Nephron progenitor cell (in vitro differentiated cells): ENCODE data around the gene PID1.
"Not testable (repeated sequence)": the region's sequence is repeated elsewhere in the genome, so short reads cannot be mapped to it uniquely, and the experiment has no call there.

ENCODE experiments used
- DNase-seq: peaks from one replicate; pipeline ENCODE4 v3.0.0; 2021
- H3K27ac Mint-ChIP-seq: 2 replicates; pipeline ENCODE4 v1.8.0; 2021; ENCODE audit warnings: mild to moderate bottlenecking, moderate library complexity, mixed read lengths
- H3K27me3 Mint-ChIP-seq: 2 replicates; pipeline ENCODE4 v1.8.0; 2021; ENCODE audit warnings: mild to moderate bottlenecking, low read depth, mixed read lengths; ENCODE audit not compliant: poor library complexity
- H3K36me3 Mint-ChIP-seq: 2 replicates; pipeline ENCODE4 v1.8.0; 2021; ENCODE audit warnings: low read depth, mixed read lengths
- H3K4me1 Mint-ChIP-seq: 2 replicates; pipeline ENCODE4 v1.8.0; 2021; ENCODE audit warnings: mixed read lengths
- H3K4me3 Mint-ChIP-seq: 2 replicates; pipeline ENCODE4 v1.8.0; 2021; ENCODE audit warnings: mild to moderate bottlenecking, moderate library complexity, mixed read lengths
- H3K9me3 Mint-ChIP-seq: 2 replicates; pipeline ENCODE4 v1.8.0; 2021; ENCODE audit warnings: mild to moderate bottlenecking, moderate library complexity, mixed read lengths
- CTCF ChIP-seq: fragments of 200-600 bp; sonication (generic); IDR thresholded peaks from 2 replicates; pipeline ENCODE4 v1.5.0; 2021; ENCODE audit warnings: antibody characterized with exemption

PID1 gene

DNA sequence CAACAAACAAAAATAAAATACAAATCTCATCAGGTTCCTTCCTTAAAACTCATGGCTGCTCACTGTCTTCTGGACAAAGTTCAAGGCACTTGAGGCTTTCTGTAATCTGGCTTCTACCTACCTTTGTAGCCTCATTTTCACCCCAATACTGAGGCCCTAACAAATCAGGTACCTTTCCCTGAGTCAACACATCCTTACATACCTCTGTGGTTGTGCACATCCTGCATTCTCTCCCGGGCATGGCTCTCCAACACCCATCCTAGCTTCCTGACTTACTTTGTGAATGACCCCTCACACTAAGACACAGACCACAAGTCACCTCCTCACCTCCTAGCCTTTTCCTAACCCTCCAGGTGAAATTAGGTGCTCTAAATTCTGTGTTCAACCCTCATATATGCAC lies 190.9 kb downstream of the PID1 start:
- DNase-seq, result no peak
- H3K4me3 Mint-ChIP-seq, result no peak overlapping the region
- peaks cover 2% of the 10 kb centered on the region for H3K27me3 Mint-ChIP-seq
- no peak for TF ChIP-seq CTCF
- H3K4me1 Mint-ChIP-seq, result peaks cover 7% of the 10 kb centered on the region
- no peak overlapping the region for H3K27ac Mint-ChIP-seq
- no peaks in the 10 kb centered on the region for H3K36me3 Mint-ChIP-seq
- H3K9me3 Mint-ChIP-seq, result peaks cover 12% of the 10 kb centered on the region

GRCh38 chr2:229076886-229077285 lies 194.2 kb downstream of the PID1 start:
- H3K4me1 Mint-ChIP-seq, H3K4me3 Mint-ChIP-seq, H3K27ac Mint-ChIP-seq, DNase-seq, H3K27me3 Mint-ChIP-seq, H3K36me3 Mint-ChIP-seq: not testable (repeated sequence)
- H3K9me3 Mint-ChIP-seq, result peaks cover 12% of the 10 kb centered on the region

DNA sequence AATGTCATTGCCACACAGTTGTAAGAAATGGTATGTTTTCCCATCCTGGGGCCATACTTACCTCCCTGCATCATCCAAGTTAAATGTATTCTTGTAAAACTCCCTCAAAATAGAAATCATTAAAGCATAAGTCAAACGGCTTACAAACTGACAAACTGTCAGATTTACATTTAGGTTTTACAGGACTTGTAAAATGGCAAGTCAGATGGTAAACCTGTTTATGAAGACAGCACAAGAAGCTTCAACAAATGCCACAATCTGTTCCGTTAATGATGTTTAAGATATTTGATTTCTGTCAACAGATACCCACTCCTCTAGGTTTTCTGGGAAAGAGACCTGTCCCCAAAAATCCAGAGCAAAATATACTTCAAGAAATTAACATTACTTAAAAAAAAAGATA lies 197.2 kb downstream of the PID1 start:
- Mint-ChIP-seq H3K27me3 (peaks cover 3% of the 10 kb centered on the region), H3K4me3 (no peak overlapping the region), H3K9me3 (peaks cover 12% of the 10 kb centered on the region), H3K27ac (no peak overlapping the region), H3K36me3 (no peaks in the 10 kb centered on the region), H3K4me1 (no peaks in the 10 kb centered on the region)
- TF ChIP-seq CTCF, result no peak
- no peak for DNase-seq

- H3K27ac Mint-ChIP-seq, result no peak overlapping the region
- no peaks in the 10 kb centered on the region for H3K36me3 Mint-ChIP-seq
- TF ChIP-seq CTCF, result no peak
- no peaks in the 10 kb centered on the region for H3K4me1 Mint-ChIP-seq
- no peak for DNase-seq
- H3K9me3 Mint-ChIP-seq, result peaks cover 10% of the 10 kb centered on the region
- H3K4me3 Mint-ChIP-seq, result no peak overlapping the region
- peaks cover 7% of the 10 kb centered on the region for H3K27me3 Mint-ChIP-seq
Measured at GRCh38 chr2:229071292-229071976, 199.7 kb downstream of the PID1 start.

DNA sequence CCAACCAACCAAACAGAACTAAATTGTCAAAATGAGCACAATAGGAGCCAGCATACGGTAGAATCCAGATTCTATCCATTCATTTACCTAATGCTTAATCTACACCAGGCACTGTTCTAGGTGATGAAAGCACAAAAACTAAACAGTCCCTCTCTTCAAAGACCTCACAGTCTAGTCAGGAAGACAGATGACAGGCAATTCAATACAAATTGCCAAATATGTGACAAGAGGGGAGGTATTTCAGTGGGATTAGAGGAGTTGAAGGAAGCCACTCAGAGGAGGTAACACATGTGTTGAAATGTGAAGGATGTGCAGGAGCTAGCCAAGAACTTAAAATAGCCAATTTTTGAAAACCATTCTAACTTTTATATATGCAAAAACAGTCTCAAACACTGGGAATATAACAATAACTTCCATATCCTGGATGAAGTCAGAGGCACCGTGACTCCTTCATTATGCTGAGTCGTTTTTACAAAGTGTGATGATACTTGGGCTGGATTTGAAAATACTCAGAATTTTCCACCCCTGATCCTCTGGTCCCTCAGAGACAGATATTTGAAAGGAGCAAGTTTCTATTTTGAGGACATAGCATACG lies 204.9 kb downstream of the PID1 start:
- no peak for DNase-seq
- TF ChIP-seq CTCF, result no peak
- Mint-ChIP-seq H3K9me3 (peaks cover 7% of the 10 kb centered on the region), H3K4me3 (no peak overlapping the region), H3K4me1 (no peaks in the 10 kb centered on the region), H3K36me3 (no peaks in the 10 kb centered on the region), H3K27me3 (peaks cover 7% of the 10 kb centered on the region), H3K27ac (no peak overlapping the region)

DNA sequence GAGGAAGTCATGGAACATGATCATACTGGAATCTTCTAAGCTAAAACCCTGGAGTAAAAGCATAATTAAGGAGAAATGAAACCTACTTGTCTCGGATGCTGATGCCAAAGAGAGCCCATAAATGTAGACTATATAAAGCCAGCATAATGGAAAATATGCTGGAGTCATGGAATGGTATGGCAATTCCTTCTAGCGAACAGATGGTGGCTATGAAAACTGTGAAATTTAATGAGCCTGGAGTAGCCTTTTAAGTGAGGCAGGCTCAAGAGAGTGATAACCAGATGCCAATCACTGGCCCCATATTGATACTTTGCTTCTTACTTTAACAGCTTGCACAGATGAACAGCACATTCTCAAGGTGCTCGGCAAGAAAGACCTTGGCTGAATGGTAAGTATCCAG lies 206.3 kb downstream of the PID1 start:
- Mint-ChIP-seq H3K27me3 (peaks cover 7% of the 10 kb centered on the region), H3K9me3 (peaks cover 7% of the 10 kb centered on the region), H3K36me3 (no peaks in the 10 kb centered on the region), H3K4me3 (no peak overlapping the region), H3K27ac (no peak overlapping the region), H3K4me1 (no peaks in the 10 kb centered on the region)
- DNase-seq, result no peak
- TF ChIP-seq CTCF, result no peak
